Measurements from ENCODE around the gene BAG5. TPM values are rescaled to one million over a fixed set of nuclear protein-coding genes. Genes with fewer than 3 reads are reported as not detected.

The BAG5 gene
- total and polyA plus RNA-seq, 8 donors, result 4.3 to 207 (median 11.6) TPM

DNA sequence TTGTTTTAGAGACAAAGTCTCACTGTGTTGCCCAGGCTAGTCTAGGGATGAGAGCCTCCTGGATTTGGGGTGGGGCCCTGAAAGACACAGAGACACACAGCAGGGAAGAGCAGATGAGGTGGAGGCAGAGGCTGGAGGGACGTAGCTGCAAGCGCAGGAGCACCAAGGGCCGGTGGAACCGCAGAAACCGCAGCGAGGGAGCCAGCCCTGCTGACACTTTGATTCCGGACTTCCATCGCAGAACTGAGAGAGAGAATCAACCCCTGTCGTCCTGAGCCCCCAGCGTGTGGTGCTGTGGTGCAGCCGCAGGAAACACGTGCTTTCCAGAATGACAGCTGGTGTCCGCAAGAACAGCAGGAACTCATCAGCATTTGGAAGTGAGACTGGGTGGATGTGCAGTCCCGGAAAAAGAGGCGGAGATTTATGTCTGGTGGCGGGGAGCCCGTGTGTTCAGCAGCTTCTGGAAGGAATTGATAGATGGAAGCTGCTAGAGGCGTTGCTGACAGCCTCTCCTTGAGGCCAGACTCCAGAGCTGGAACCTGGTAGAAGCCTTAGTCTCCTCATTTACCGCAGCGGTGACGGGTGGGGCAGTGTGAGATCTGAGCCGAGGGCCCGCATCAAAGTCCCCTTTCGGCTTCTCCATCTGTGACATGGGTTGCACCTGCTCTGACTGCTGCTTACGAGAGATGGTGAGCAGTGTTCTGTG is 44.7 kb upstream of the BAG5 start:
- 2 to 5% (median 4%) methylated on average over 25 of the region's 25 CpGs for WGBS, 5 donors

DNA sequence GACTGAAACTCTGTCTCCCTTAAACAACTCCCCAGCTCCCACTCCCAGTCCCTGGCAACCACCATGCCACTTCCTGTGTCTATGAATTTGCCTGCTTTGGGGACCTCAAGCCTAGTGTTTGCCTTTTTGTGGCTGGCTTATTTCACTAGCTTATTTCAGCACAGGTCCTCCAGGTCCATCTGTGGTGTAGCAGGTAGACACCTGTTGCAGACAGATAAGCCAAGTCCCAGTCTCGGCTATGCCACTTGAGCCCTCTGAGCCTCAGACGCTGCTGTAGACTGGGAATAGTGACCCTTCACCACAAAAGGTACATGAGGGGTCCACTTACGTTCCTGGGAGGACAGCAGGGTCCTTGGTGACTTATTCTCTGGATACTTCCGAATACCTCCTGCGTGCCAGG is 42.2 kb upstream of the BAG5 start:
- no peaks in the 10 kb centered on the region for H3K9me3 ChIP-seq
- H3K4me3 ChIP-seq, result no peak overlapping the region
- H3K27ac ChIP-seq, result no peak overlapping the region
- TF ChIP-seq POLR2A (IDR thresholded peaks at IDR 0.05), result no peak
- DNase-seq, result no peak
- WGBS, 5 donors, result 83 to 96% (median 92%) methylated on average over 5 of the region's 5 CpGs
- peaks cover 0 to 18% (median 6%) of the 10 kb centered on the region in 3 donors for H3K27me3 ChIP-seq
- H3K4me1 ChIP-seq, result peaks cover 16 to 23% (median 19%) of the 10 kb centered on the region in 4 donors
- H3K36me3 ChIP-seq, result no peaks in the 10 kb centered on the region
- intact Hi-C loops (cut with DNase I; ENCODE audit: low total_unique reads), result no loop called here

More for the DNA sequence above, 44.7 kb upstream of the BAG5 start:
- Histone ChIP-seq H3K27ac (no peak overlapping the region), H3K9me3 (peaks cover 0 to 17% (median 11%) of the 10 kb centered on the region in 4 donors), H3K27me3 (peaks cover 0 to 18% (median 6%) of the 10 kb centered on the region in 3 donors), H3K4me1 (peaks cover 16 to 23% (median 19%) of the 10 kb centered on the region in 4 donors), H3K4me3 (peak overlapping the region in 3 of 4 donors; percentile 27 to 33 (median 28)), H3K36me3 (no peaks in the 10 kb centered on the region)
- peak; percentile 67 to 93 (median 83) for TF ChIP-seq POLR2AphosphoS5 (IDR thresholded peaks at IDR 0.05)
- TF ChIP-seq, protein P1, sequence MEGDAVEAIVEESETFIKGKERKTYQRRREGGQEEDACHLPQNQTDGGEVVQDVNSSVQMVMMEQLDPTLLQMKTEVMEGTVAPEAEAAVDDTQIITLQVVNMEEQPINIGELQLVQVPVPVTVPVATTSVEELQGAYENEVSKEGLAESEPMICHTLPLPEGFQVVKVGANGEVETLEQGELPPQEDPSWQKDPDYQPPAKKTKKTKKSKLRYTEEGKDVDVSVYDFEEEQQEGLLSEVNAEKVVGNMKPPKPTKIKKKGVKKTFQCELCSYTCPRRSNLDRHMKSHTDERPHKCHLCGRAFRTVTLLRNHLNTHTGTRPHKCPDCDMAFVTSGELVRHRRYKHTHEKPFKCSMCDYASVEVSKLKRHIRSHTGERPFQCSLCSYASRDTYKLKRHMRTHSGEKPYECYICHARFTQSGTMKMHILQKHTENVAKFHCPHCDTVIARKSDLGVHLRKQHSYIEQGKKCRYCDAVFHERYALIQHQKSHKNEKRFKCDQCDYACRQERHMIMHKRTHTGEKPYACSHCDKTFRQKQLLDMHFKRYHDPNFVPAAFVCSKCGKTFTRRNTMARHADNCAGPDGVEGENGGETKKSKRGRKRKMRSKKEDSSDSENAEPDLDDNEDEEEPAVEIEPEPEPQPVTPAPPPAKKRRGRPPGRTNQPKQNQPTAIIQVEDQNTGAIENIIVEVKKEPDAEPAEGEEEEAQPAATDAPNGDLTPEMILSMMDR (IDR thresholded peaks at IDR 0.05), result no peak
- intact Hi-C loops (cut with DNase I; ENCODE audit: low total_unique reads), result no loop called here
- DNase-seq, result peak; percentile 52 to 94

DNA sequence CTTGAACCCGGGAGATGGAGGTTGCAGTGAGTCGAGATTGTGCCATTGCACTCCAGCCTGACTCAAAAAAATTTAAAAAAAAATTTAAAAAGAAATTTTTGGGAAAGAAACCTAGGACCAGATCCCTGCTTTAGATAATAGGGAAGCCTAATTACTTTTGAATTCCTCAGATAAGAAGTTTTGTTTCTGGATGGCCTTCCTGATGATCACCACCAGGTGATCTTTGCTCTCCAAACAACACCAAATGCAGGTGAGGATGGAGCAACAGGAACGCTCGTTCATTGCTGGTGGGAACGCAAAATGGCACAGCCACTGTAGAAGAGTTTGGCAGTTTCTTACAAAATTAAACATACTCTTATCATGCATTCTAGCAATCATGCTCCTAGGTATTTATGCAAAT is 38.0 kb upstream of the BAG5 start:
- Histone ChIP-seq H3K27me3 (no peaks in the 10 kb centered on the region), H3K36me3 (no peaks in the 10 kb centered on the region), H3K27ac (no peak overlapping the region), H3K4me3 (no peak overlapping the region), H3K4me1 (peaks cover 0 to 5% (median 3%) of the 10 kb centered on the region in 4 donors), H3K9me3 (no peaks in the 10 kb centered on the region)
- intact Hi-C loops (cut with DNase I; ENCODE audit: low total_unique reads), result no loop called here
- WGBS, 5 donors, result 89 to 98% (median 95%) methylated on average over 5 of the region's 5 CpGs
- TF ChIP-seq EP300 (IDR thresholded peaks at IDR 0.05) (no peak), POLR2AphosphoS5 (IDR thresholded peaks at IDR 0.05) (no peak), POLR2A (IDR thresholded peaks at IDR 0.05) (no peak)
- TF ChIP-seq, protein P1 (IDR thresholded peaks at IDR 0.05), result no peak
- no peak for DNase-seq

DNA sequence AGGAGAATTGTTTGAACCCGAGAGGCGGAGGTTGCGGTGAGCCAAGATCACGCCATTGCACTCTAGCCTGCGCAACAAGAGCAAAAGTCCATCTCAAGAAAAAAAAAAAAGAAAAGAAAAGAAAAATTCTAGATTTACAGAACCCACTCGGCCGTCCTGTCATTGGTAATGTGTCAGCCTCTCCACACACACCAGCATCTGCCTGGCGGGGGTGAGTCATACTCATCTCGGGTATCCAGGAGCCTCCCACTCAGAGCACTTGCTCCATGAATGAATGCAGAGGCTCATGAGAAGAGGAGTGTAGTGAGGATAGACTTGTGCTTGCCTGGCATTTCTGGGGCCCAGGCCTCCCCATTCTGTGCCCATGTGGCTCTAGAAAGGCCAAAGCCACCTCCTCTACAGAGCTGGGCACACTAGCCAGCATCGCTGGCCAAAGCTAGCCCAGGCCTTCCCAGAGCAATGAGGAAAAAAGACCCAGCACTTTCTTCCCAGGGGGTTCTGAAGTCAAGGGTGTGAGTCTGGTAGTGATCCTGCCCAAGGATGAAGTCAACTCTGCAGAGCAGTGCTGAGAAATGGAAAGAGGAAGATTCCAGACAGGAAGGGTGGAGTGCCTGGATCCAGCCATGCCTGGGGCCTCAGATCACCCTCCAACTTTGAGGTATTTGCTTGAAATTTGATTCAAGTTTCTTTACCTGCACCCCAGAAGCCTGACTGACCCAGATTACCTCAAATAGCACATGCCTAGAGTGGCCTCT is 35.3 kb upstream of the BAG5 start:
- no peak overlapping the region for H3K27ac ChIP-seq
- no peaks in the 10 kb centered on the region for H3K9me3 ChIP-seq
- peaks cover 12 to 29% (median 19%) of the 10 kb centered on the region in 4 donors for H3K4me1 ChIP-seq
- no peaks in the 10 kb centered on the region for H3K36me3 ChIP-seq
- no peak overlapping the region for H3K4me3 ChIP-seq
- no peak for DNase-seq
- TF ChIP-seq POLR2AphosphoS5 (IDR thresholded peaks at IDR 0.05) (no peak), EP300 (IDR thresholded peaks at IDR 0.05) (no peak), POLR2A (IDR thresholded peaks at IDR 0.05) (no peak)
- TF ChIP-seq, protein P1 (IDR thresholded peaks at IDR 0.05), result no peak
- no peaks in the 10 kb centered on the region for H3K27me3 ChIP-seq
- WGBS, 5 donors, result 85 to 92% (median 90%) methylated on average over 10 of the region's 10 CpGs
- intact Hi-C loops (cut with DNase I; ENCODE audit: low total_unique reads), result no loop called here

All from stomach (tissue), 9 donors.